K562 (cell line): ENCODE results near the gene ZNF236. TPM values are rescaled to one million over a fixed set of nuclear protein-coding genes. Genes with fewer than 3 reads are reported as not detected.

ENCODE experiments used
- ATAC-seq: fragments of 200-7000 bp; cut with Tn5 transposase; 3 replicates; pipeline ENCODE4 v1.9.1; 2020; ENCODE audit warnings: moderate library complexity
- BruUV-seq: library from RNA; stranded (reverse); fragments of 400-500 nt; replicated peaks from 2 replicates; lab custom pipeline; 2021; lab: Mats Ljungman, UMichigan
- CTCF ChIA-PET: fragments of 300-600 bp; formaldehyde crosslinking; extraction: SDS; loops from one replicate; lab custom pipeline; 2021; ENCODE audit warnings: low intra/inter-chr PET ratio; lab: Yijun Ruan, JAX
- POLR2A ChIA-PET: fragments of 300-600, 350-650 bp; sonication (Branson Sonifier 250); formaldehyde crosslinking; extraction: SDS; loops from one replicate; lab custom pipeline; 2021; ENCODE audit warnings: antibody characterized with exemption, inconsistent platforms; lab: Yijun Ruan, JAX
- DNase-seq, 4 experiments: peaks; one replicate each; pipeline versions ENCODE4 v3.0.0 to v3.0.0-alpha.2; 2011 to 2018; ENCODE audit warnings: low spot score in 3 of 4, mixed read lengths in 3 of 4; ENCODE audit errors: extremely low read depth in 1 of 4
- FAIRE-seq: peaks from 2 replicates; lab custom pipeline; 2011; peaks lifted over from hg19 to GRCh38; lab: Jason Lieb, UNC
- H2AFZ ChIP-seq: 2 replicates; pipeline ENCODE4 v1.6.0; 2011; ENCODE audit warnings: low read depth, low read length, control low read depth, inconsistent platforms
- H3K27ac ChIP-seq: fragments of 200-600 bp; 3 replicates; pipeline ENCODE4 v1.8.0; 2011; ENCODE audit warnings: low read depth, mild to moderate bottlenecking, control low read depth, inconsistent platforms, low read length, moderate library complexity, mixed read lengths; ENCODE audit errors: extremely low read depth
- H3K27me3 ChIP-seq, 2 experiments: fragments of 300-600 bp in 1 of 2; 2 replicates in 1 of 2; 3 replicates in 1 of 2; pipeline versions ENCODE4 v1.6.0 to v1.8.0; 2011; ENCODE audit warnings: inconsistent platforms in 2 of 2, low read length in 2 of 2, mild to moderate bottlenecking in 1 of 2, mixed read lengths in 1 of 2, moderate library complexity in 1 of 2; ENCODE audit not compliant: control insufficient read depth in 2 of 2, insufficient read depth in 2 of 2
- H3K36me3 ChIP-seq: fragments of 300-600 bp; 3 replicates; pipeline ENCODE4 v1.8.0; 2011; ENCODE audit warnings: mild to moderate bottlenecking, low read length, inconsistent platforms; ENCODE audit not compliant: control insufficient read depth, insufficient read depth
- H3K4me1 ChIP-seq, 2 experiments: fragments of 200-600 bp in 1 of 2; replicated peaks in 1 of 2; 2 replicates in 1 of 2; 3 replicates in 1 of 2; pipeline versions ENCODE4 v1.5.1 to v1.8.0; 2011; ENCODE audit warnings: inconsistent platforms in 2 of 2, low read length in 2 of 2, mild to moderate bottlenecking in 1 of 2, mixed read lengths in 1 of 2, moderate library complexity in 1 of 2; ENCODE audit not compliant: control insufficient read depth in 2 of 2, insufficient read depth in 2 of 2
- H3K4me2 ChIP-seq: 2 replicates; pipeline ENCODE4 v1.6.1; 2011; ENCODE audit warnings: low read length, control low read depth, inconsistent platforms, mixed read lengths; ENCODE audit not compliant: insufficient read depth
- H3K4me3 ChIP-seq: fragments of 200-600 bp; sonication (generic), shearing (Covaris generic); 2 replicates; pipeline ENCODE4 v1.5.1; 2016; ENCODE audit warnings: control low read depth, inconsistent platforms
- H3K79me2 ChIP-seq: fragments of 200-600 bp; 3 replicates; pipeline ENCODE4 v1.8.0; 2011; ENCODE audit warnings: low read length, inconsistent platforms; ENCODE audit not compliant: control insufficient read depth, insufficient read depth
- H3K9ac ChIP-seq, 2 experiments: 2 replicates each; pipeline versions ENCODE4 v1.6.0 to v1.6.1; 2011; ENCODE audit warnings: low read depth in 2 of 2, low read length in 2 of 2, control low read depth in 1 of 2, inconsistent platforms in 1 of 2, mild to moderate bottlenecking in 1 of 2, mixed read lengths in 1 of 2; ENCODE audit not compliant: insufficient read depth in 1 of 2
- H3K9me1 ChIP-seq: one replicate; pipeline ENCODE4 v1.6.0; 2011; ENCODE audit warnings: inconsistent platforms, mild to moderate bottlenecking, low read length, moderate library complexity; ENCODE audit not compliant: control insufficient read depth, insufficient read depth
- H3K9me3 ChIP-seq: replicated peaks from 2 replicates; pipeline ENCODE4 v1.5.1; 2011; ENCODE audit warnings: low read depth, low read length, inconsistent platforms; ENCODE audit not compliant: control insufficient read depth, insufficient read depth
- H4K20me1 ChIP-seq: replicated peaks from 2 replicates; pipeline ENCODE4 v1.6.1; 2011; ENCODE audit warnings: low read length, inconsistent platforms, mixed read lengths; ENCODE audit not compliant: control insufficient read depth, insufficient read depth
- ATF7 ChIP-seq: fragments of 450-650 bp; IDR thresholded peaks from 2 replicates; pipeline ENCODE4 v1.7.1; 2014; ENCODE audit warnings: mild to moderate bottlenecking, moderate library complexity
- CBX3 ChIP-seq, 2 experiments: IDR thresholded peaks; 1 replicate in 1 of 2; 2 replicates in 1 of 2; pipeline ENCODE4 v1.6.1; 2012; ENCODE audit warnings: inconsistent platforms in 2 of 2, low read length in 2 of 2, borderline replicate concordance in 1 of 2, control low read depth in 1 of 2
- CEBPB ChIP-seq: fragments of 450-650 bp; IDR thresholded peaks from 2 replicates; pipeline ENCODE4 v1.6.1; 2016; ENCODE audit warnings: missing genetic modification characterization, missing compliant biosample characterization
- ESRRA ChIP-seq: fragments of 450-650 bp; IDR thresholded peaks from 2 replicates; pipeline ENCODE4 v1.6.1; 2014; ENCODE audit warnings: low read depth, mild to moderate bottlenecking, moderate library complexity, borderline replicate concordance
- GTF2F1 ChIP-seq: IDR thresholded peaks from 2 replicates; pipeline ENCODE4 v1.6.1; 2011; ENCODE audit warnings: low read depth, low read length, improper control_type of control experiment
- HDGF ChIP-seq: fragments of 450-650 bp; IDR thresholded peaks from 2 replicates; pipeline ENCODE4 v1.6.1; 2016
- KLF10 ChIP-seq: fragments of 250-450 bp; sonication (Bioruptor Pico); IDR thresholded peaks from 2 replicates; pipeline ENCODE4 v1.6.1; 2021; ENCODE audit warnings: matching md5 sums
- PHF8 ChIP-seq: fragments of 200-600 bp; sonication (generic); IDR thresholded peaks from 2 replicates; pipeline ENCODE4 v1.6.1; 2012; ENCODE audit warnings: mixed run types, mild to moderate bottlenecking, inconsistent platforms, low read length, moderate library complexity, borderline replicate concordance
- RBM39 ChIP-seq: fragments of 200-400 bp; formaldehyde crosslinking; optimal IDR thresholded peaks from 2 replicates; pipeline ENCODE3; 2018; ENCODE audit warnings: low read depth, low read length
- RFX7 ChIP-seq: fragments of 250-450 bp; sonication (Bioruptor Pico); IDR thresholded peaks from 2 replicates; pipeline ENCODE4 v1.5.1; 2021; ENCODE audit warnings: mild to moderate bottlenecking
- SREBF2 ChIP-seq: sonication (generic); formaldehyde crosslinking; IDR thresholded peaks from 2 replicates; pipeline ENCODE4 v1.4.0; 2020; ENCODE audit warnings: mild to moderate bottlenecking, missing genetic modification reagents
- TSC22D4 ChIP-seq: fragments of 450-650 bp; IDR thresholded peaks from 2 replicates; pipeline ENCODE4 v1.6.1; 2016; ENCODE audit warnings: missing genetic modification characterization, missing biosample characterization, control low read depth
- U2AF1 ChIP-seq: fragments of 200-400 bp; formaldehyde crosslinking; optimal IDR thresholded peaks from 2 replicates; pipeline ENCODE3; 2017; ENCODE audit warnings: mild to moderate bottlenecking, low read depth, low read length, moderate library complexity
- ZFPM2 ChIP-seq: fragments of 250-450 bp; sonication (Bioruptor Pico); IDR thresholded peaks from 2 replicates; pipeline ENCODE4 v1.5.1; 2022; ENCODE audit warnings: mild to moderate bottlenecking
- ZNF133 ChIP-seq: fragments of 250-450 bp; sonication (Bioruptor Pico); IDR thresholded peaks from 2 replicates; pipeline ENCODE4 v1.4.0; 2020; ENCODE audit warnings: mild to moderate bottlenecking
- ZNF316 ChIP-seq: fragments of 450-650 bp; IDR thresholded peaks from 2 replicates; pipeline ENCODE4 v1.6.1; 2016
- ZNF431 ChIP-seq: sonication (generic); formaldehyde crosslinking; IDR thresholded peaks from 2 replicates; pipeline ENCODE4 v1.8.0; 2022; ENCODE audit warnings: mild to moderate bottlenecking, missing genetic modification reagents
- ZSCAN29 ChIP-seq: fragments of 450-650 bp; IDR thresholded peaks from 2 replicates; pipeline ENCODE4 v1.6.1; 2017
- WGBS: fragments of 100-300 bp; shearing (Covaris generic); methylation state at CpG from one replicate; pipeline ENCODE4 v1.1.6; 2016; ENCODE audit warnings: low coverage, mixed read lengths; ENCODE audit not compliant: insufficient coverage; ENCODE audit errors: missing lambda C conversion rate; 5-methylcytosine and 5-hydroxymethylcytosine counted together
- in situ Hi-C: fragments of 300-500 bp; cut with MboI; formaldehyde crosslinking; loops from 4 replicates; pipeline ENCODE4 v1.15.0; 2018; ENCODE audit warnings: inconsistent platforms, mixed read lengths
- intact Hi-C: fragments of 100-400 bp; cut with micrococcal nuclease; formaldehyde crosslinking; loops from 2 replicates; pipeline ENCODE4 v1.14.2; 2022
- polyA plus RNA-seq, 8 experiments: library from polyadenylated mRNA; depleted of rRNA in 4 of 8; stranded (reverse) in 5 of 8; unstranded in 3 of 8; fragments of >200 nt; fragmentation: Nextera tagmentation in 2 of 8; fragmentation: Illumina TruSeq in 1 of 8; extraction: Ambion mirVana in 2 of 8; extraction: Trizol in 1 of 8; gene quantifications; 2 replicates each; pipeline versions ENCODE4 v1.2.1 to v1.2.3, GENCODE V29; 2011 to 2014; ENCODE audit warnings: inconsistent platforms in 1 of 8, missing spikeins in 1 of 8
- total RNA-seq, 7 experiments: library from RNA; depleted of rRNA in 6 of 7; stranded (reverse); fragments of >200 nt in 6 of 7; fragmentation: Illumina TruSeq in 2 of 7; extraction: Trizol in 2 of 7; gene quantifications; 2 replicates each; pipeline versions ENCODE4 v1.2.1 to v1.2.3, GENCODE V29; 2011 to 2021; ENCODE audit warnings: low replicate concordance in 1 of 7

The ZNF236 gene
- total and polyA plus RNA-seq, 9 of the 15 experiments (the other 6 are each of a cell fraction or from before 2014, with no cell fraction given) = 0.35 to 8.7 (median 3.4) TPM

DNA sequence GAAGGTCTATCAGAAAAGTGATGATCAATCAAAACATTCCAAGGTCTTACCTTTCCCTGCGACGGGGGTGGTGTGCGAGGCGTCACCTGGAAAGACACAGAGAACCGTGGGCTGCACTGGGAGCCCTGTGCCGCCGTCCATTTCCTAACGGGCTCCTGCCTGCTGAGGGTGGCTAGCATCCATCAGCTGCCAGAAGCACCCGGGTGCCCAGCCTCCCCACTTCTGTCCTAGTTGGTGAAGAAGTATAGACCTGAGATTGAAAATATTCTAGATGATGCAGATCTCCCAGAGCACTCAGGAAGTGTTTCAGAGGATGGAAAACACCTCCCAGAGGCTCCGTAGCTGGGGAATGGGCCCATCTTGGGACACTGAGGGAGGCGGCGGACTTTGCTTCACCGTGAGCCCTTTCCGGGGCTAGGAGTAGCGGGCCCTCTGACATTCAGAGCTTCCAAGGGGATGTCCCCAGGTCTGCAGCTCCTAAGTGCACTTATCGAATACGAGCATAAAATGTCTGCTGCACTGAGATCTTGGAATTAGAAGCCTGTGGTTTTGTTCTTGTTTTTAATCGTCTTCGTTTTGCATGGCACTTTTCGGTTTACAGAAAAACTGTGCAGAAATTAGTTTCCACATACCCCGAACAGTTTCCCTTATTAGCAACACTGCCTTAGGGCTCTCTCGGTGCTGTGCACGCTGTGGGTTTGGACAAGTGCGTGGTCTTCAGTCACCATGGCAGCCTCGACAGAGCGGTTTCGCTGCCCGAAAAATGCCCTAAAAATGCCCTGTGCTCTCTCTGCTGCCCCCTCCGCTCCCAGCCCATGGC is 166.7 kb downstream of the ZNF236 start:
- no peaks in the 10 kb centered on the region for H3K9me1 ChIP-seq
- no peaks in the 10 kb centered on the region for H3K36me3 ChIP-seq
- FAIRE-seq (no peak), DNase-seq (no peak), ATAC-seq (no peak)
- H3K27me3 ChIP-seq = peaks cover 40 to 84% of the 10 kb centered on the region in 2 experiments
- no peak overlapping the region for H3K9ac ChIP-seq
- H3K4me1 ChIP-seq = peaks cover 0 to 8% of the 10 kb centered on the region in 2 experiments; a peak in 1 of 5 replicates
- H3K4me3 ChIP-seq = no peak overlapping the region
- in situ Hi-C loops (no loop called here), intact Hi-C loops (no loop called here)
- H2AFZ ChIP-seq = no peak overlapping the region
- no peaks in the 10 kb centered on the region for H3K9me3 ChIP-seq
- TF ChIP-seq KLF10 (CRISPR knock-in tag) (no peak), U2AF1 (no peak), ZNF316 (0 out of 2 replicates have a peak, but pooled peaks have one; percentile 2)
- ChIA-PET CTCF (no interaction called here), POLR2A (no interaction called here)
- BruUV-seq = no TSS peak
- 3% methylated on average over 28 of the region's 29 CpGs for WGBS
- no peaks in the 10 kb centered on the region for H3K79me2 ChIP-seq
- no peak overlapping the region for H3K27ac ChIP-seq
- no peaks in the 10 kb centered on the region; the same call in 1 of the 2 replicates for H4K20me1 ChIP-seq
- no peak overlapping the region for H3K4me2 ChIP-seq

DNA sequence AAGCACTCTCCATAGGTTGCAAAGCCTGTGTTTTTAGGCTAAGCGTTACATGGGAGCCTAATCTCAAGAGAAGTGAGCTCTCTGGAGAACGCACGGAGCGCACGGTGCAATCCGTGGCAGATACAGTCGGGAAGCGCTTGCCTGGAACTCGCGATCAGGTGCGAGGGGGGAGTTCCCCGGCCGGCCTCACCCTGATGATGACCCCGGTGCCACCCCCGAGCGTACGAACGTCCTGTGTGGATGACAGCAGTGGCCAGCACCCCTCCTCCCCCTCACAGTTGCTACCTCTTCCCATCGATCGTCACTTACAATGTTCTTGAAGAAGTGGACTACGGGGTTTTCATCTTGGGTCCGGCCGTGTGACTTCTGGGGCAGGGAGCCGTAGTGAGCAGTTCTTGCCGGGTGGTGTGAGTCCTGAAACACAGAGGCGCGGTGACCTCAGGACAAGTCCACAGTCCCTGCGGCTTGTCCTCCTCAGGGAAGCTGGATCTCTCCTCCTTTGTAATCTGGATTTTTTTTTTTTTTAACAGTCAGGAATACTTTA is 167.4 kb downstream of the ZNF236 start:
- Histone ChIP-seq H3K4me3 (no peak overlapping the region), H3K79me2 (no peaks in the 10 kb centered on the region), H3K27ac (no peak overlapping the region), H2AFZ (no peak overlapping the region), H3K9me3 (no peaks in the 10 kb centered on the region), H3K27me3 (peaks cover 37 to 77% of the 10 kb centered on the region in 2 experiments), H3K4me2 (no peak overlapping the region), H3K9me1 (no peaks in the 10 kb centered on the region), H3K9ac (no peak overlapping the region), H3K4me1 (peaks cover 0 to 3% of the 10 kb centered on the region in 2 experiments; a peak in 1 of 5 replicates), H4K20me1 (no peaks in the 10 kb centered on the region; the same call in 1 of the 2 replicates), H3K36me3 (no peaks in the 10 kb centered on the region)
- no peak for FAIRE-seq
- intact Hi-C loops = no loop called here
- DNase-seq = no peak
- POLR2A ChIA-PET = no interaction called here
- no peak for ATAC-seq
- BruUV-seq = no TSS peak
- 12% methylated on average over 18 of the region's 28 CpGs for WGBS
- TF ChIP-seq PHF8 (no peak), RFX7 (CRISPR knock-in tag) (no peak), HDGF (no peak), ZFPM2 (no peak), CBX3 (IDR thresholded peaks at IDR 0.05; ENCODE audit: borderline replicate concordance in 1 of 2, low read length in 2 of 2) (no peak), SREBF2 (CRISPR knock-in tag) (no peak), GTF2F1 (no peak), ATF7 (no peak), ZSCAN29 (no peak), RBM39 (no peak), ZNF133 (CRISPR knock-in tag) (no peak), CEBPB (no peak), ZNF431 (CRISPR knock-in tag) (no peak), TSC22D4 (tag) (no peak), ESRRA (no peak)
- in situ Hi-C loops = no loop called here
- CTCF ChIA-PET = no interaction called here
